ENCODE results near the gene RAD21L1.

Gene RAD21L1

GRCh38 chr20:1296117-1296610 lies 70.3 kb downstream of the RAD21L1 start:
- no peak for DNase-seq (ENCODE audit: low spot score)

GRCh38 chr20:1296922-1297321 lies 71.1 kb downstream of the RAD21L1 start:
- DNase-seq (ENCODE audit: low spot score) = no peak

- no peak for DNase-seq (ENCODE audit: low spot score)
Measured at GRCh38 chr20:1297486-1297885, 71.6 kb downstream of the RAD21L1 start.

GRCh38 chr20:1298166-1298565 lies 72.3 kb downstream of the RAD21L1 start:
- DNase-seq (ENCODE audit: low spot score) = no peak

GRCh38 chr20:1298888-1299511 lies 73.2 kb downstream of the RAD21L1 start:
- DNase-seq (ENCODE audit: low spot score) = no peak

GRCh38 chr20:1299522-1299921 lies 73.7 kb downstream of the RAD21L1 start:
- DNase-seq (ENCODE audit: low spot score) = no peak

GRCh38 chr20:1300083-1300840 lies 74.4 kb downstream of the RAD21L1 start:
- no peak for DNase-seq (ENCODE audit: low spot score)

GRCh38 chr20:1301031-1301529 lies 75.2 kb downstream of the RAD21L1 start:
- DNase-seq (ENCODE audit: low spot score) = peak; percentile 53

- no peak for DNase-seq (ENCODE audit: low spot score)
Measured at GRCh38 chr20:1302685-1303541, 77.1 kb downstream of the RAD21L1 start.

- no peak for DNase-seq (ENCODE audit: low spot score)
Measured at GRCh38 chr20:1304710-1305515, 79.1 kb downstream of the RAD21L1 start.

All from CD4-positive, alpha-beta T cell treated with Interleukin-15 for 4 hours (primary cell).